ENCODE results near the gene COL5A2. TPM values are rescaled to one million over a fixed set of nuclear protein-coding genes. Genes with fewer than 3 reads are reported as not detected.

Gene COL5A2
- total and polyA plus RNA-seq, 9 of the 15 experiments (the other 6 are each of a cell fraction or from before 2014, with no cell fraction given), result 0.01 to 0.54 (median 0.19) TPM

- no peak for TF ChIP-seq SPI1 (IDR thresholded peaks at IDR 0.05; ENCODE audit: borderline replicate concordance, low read depth, low read length)
- TF ChIP-seq, protein P1, sequence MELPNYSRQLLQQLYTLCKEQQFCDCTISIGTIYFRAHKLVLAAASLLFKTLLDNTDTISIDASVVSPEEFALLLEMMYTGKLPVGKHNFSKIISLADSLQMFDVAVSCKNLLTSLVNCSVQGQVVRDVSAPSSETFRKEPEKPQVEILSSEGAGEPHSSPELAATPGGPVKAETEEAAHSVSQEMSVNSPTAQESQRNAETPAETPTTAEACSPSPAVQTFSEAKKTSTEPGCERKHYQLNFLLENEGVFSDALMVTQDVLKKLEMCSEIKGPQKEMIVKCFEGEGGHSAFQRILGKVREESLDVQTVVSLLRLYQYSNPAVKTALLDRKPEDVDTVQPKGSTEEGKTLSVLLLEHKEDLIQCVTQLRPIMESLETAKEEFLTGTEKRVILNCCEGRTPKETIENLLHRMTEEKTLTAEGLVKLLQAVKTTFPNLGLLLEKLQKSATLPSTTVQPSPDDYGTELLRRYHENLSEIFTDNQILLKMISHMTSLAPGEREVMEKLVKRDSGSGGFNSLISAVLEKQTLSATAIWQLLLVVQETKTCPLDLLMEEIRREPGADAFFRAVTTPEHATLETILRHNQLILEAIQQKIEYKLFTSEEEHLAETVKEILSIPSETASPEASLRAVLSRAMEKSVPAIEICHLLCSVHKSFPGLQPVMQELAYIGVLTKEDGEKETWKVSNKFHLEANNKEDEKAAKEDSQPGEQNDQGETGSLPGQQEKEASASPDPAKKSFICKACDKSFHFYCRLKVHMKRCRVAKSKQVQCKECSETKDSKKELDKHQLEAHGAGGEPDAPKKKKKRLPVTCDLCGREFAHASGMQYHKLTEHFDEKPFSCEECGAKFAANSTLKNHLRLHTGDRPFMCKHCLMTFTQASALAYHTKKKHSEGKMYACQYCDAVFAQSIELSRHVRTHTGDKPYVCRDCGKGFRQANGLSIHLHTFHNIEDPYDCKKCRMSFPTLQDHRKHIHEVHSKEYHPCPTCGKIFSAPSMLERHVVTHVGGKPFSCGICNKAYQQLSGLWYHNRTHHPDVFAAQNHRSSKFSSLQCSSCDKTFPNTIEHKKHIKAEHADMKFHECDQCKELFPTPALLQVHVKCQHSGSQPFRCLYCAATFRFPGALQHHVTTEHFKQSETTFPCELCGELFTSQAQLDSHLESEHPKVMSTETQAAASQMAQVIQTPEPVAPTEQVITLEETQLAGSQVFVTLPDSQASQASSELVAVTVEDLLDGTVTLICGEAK (IDR thresholded peaks at IDR 0.05), result no peak
- TF ChIP-seq, protein P1 (CRISPR knock-in tag; IDR thresholded peaks at IDR 0.05), result no peak
- TF ChIP-seq POLR2AphosphoS2 (IDR thresholded peaks at IDR 0.05; ENCODE audit: low read length), result no peak
- no peak for TF ChIP-seq DACH1 (IDR thresholded peaks at IDR 0.05; ENCODE audit: partially characterized antibody)
- TF ChIP-seq U2AF2 (optimal IDR thresholded peaks at IDR 0.05; ENCODE audit: low read depth, low read length), result no peak
- TF ChIP-seq RFX7 (CRISPR knock-in tag; IDR thresholded peaks at IDR 0.05), result no peak
- TF ChIP-seq, protein P2, sequence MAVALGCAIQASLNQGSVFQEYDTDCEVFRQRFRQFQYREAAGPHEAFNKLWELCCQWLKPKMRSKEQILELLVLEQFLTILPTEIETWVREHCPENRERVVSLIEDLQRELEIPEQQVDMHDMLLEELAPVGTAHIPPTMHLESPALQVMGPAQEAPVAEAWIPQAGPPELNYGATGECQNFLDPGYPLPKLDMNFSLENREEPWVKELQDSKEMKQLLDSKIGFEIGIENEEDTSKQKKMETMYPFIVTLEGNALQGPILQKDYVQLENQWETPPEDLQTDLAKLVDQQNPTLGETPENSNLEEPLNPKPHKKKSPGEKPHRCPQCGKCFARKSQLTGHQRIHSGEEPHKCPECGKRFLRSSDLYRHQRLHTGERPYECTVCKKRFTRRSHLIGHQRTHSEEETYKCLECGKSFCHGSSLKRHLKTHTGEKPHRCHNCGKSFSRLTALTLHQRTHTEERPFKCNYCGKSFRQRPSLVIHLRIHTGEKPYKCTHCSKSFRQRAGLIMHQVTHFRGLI (CRISPR knock-in tag; IDR thresholded peaks at IDR 0.05), result no peak
Observed at GRCh38 chr2:189221811-189222467, 42.4 kb upstream of the COL5A2 start (continued).
